ENCODE data around the gene ZFAND3.
"Not testable (repeated sequence)": the region's sequence is repeated elsewhere in the genome, so short reads cannot be mapped to it uniquely, and the experiment has no call there.

ZFAND3 gene

DNA sequence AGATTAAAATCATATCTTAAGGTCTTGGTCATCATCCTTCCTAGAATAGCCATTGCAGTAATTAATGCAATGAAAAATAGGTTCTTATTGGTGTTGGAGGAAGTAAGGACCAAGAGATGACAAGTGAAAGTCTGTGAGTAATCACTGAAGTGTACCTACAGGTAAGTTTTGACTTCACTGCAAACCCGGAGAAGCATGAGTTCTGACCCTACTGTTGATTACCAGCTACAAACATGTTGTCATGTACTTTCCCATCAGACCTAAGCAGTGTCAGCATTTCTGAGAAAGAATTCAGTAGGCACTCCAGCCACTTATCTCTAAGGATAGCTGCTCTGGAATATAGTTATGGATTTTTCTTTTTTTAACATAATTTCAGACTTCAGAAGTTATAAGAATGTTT is 280.9 kb downstream of the ZFAND3 start:
- no peak for DNase-seq

- DNase-seq = no peak
These were observed 284.4 kb downstream of the ZFAND3 start for GRCh38 chr6:38103921-38104320.

DNA sequence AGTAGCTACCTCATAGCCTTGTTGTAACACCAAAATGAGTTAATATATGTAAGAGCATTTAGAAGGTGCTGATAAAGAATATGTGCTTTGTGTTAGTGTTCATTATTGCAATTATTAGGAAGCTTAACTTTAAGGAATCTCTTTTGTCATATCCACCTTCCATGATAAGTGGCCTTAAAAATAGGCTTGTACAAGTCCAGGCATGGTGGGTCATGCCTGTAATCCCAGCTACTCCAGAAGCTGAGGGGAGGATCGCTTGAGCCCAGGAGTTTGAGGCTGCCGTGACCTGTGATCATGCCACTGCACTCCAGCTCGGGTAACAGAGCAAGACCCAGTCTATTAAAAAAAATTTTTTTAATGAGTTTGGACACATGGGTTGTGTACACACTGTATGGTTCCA is 285.5 kb downstream of the ZFAND3 start:
- DNase-seq = no peak

GRCh38 chr6:38107073-38107472 is 287.5 kb downstream of the ZFAND3 start:
- DNase-seq = no peak

- DNase-seq = no peak
These were observed 291.0 kb downstream of the ZFAND3 start for GRCh38 chr6:38110481-38110971.

- no peak for DNase-seq
These were observed 292.7 kb downstream of the ZFAND3 start for GRCh38 chr6:38112181-38112580.

DNA sequence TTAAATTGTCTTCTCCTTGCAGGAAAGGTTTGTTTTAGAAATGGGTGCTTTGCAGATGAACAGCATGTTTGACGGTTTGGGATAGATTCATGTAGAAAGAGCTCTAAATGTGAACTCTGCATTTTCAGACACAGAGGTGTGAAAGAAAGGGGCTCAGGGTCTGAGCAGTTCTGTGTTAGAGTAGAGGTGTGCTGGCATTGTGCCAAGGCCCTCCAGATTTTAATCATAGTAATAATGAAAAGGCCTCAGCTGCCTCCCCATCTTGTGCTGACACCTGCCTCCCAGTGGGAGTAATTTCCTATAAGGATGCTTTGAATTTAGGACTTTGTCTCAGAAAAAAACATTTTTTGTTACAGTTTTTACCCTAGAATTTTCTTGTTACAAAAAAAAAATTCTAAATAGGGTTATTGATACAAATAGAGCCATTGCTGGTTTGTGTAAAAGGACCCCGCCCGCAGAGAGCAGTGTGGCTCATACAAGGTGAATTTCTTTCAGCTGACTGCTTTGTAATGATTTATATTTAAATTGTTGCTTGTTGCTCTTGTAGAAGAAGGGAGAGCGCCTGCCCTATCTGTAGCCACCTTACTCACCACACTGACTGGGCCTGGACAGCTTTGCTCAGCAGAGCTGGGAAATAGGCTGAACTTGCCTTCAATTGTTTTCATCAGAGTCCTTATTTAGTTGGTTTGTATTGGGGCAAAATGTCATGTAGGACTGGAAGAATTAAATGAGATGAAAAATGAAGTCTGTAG is 294.5 kb downstream of the ZFAND3 start:
- no peak for DNase-seq

GRCh38 chr6:38114976-38115625 is 295.6 kb downstream of the ZFAND3 start:
- no peak for DNase-seq

DNA sequence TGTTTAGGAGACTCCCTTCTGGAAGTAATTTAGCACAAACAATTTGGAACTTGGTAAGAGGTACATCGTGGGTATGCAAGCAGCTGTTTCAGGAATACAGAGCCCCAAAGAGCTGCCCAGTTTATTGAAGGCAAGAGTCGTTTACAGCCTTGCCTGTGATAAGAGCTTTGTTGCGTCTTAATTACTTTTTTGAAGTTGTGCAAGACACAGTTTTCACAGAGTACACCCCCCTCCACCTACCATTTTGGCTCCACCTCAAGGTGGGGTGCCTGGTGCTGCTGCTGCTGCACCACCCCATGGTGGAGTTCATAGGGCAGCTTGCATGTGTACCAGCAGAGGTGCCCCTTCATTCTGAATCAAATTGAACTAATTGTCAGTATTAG is 296.1 kb downstream of the ZFAND3 start:
- DNase-seq = no peak

DNA sequence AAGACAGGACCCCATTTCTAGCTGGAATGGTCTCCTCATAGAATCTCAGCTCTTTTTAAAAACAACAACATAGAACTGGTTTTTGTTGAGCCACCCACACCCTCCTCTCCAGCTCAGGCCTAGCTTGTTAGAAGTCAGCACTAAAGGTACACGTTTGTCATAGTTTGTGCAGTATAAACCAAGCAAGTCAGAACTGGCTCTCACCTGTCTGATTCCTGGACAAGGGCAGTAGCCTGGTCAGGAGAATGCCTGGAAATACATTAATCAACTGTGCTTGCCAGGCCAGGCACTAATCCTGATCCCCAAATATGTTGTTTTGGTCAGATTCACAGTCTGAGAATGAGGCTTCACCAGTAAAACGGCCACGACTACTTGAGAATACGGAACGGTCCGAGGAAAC is 296.7 kb downstream of the ZFAND3 start:
- DNase-seq = no peak

GRCh38 chr6:38117281-38117680 is 297.8 kb downstream of the ZFAND3 start:
- DNase-seq = peak; percentile 46

DNA sequence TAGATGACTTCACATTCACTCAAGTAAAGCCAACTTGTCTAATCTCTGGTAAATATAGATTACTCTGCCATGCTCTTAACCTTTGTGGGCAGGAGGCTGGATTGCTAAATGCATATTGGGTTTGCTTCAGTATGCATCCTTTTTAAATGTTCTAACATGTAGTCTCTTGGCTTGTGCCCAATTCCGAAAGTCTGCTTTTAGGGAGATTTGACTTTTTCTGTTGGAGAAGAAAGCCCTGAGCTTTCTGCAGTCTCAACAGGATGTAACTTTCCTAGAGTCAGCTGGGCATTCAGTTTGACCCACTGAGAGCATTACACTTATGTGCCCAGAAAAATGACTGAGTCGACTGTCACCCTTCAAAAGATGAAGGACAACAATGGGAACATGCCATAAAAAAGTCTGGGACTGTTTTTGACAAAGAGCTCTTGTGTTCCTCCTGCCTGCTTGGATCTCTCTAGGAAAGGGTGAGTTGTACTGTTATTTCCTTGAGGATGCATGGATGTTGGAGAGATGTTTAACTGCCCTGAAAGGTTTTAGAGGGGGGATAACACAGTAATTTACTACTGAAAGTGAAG is 299.4 kb downstream of the ZFAND3 start:
- DNase-seq = no peak

GRCh38 chr6:38119516-38119915 is 300.0 kb downstream of the ZFAND3 start:
- no peak for DNase-seq

- DNase-seq = not testable (repeated sequence)
These were observed 304.8 kb downstream of the ZFAND3 start for GRCh38 chr6:38124224-38124926.

- DNase-seq = no peak
These were observed 307.8 kb downstream of the ZFAND3 start for GRCh38 chr6:38127284-38127683.

DNA sequence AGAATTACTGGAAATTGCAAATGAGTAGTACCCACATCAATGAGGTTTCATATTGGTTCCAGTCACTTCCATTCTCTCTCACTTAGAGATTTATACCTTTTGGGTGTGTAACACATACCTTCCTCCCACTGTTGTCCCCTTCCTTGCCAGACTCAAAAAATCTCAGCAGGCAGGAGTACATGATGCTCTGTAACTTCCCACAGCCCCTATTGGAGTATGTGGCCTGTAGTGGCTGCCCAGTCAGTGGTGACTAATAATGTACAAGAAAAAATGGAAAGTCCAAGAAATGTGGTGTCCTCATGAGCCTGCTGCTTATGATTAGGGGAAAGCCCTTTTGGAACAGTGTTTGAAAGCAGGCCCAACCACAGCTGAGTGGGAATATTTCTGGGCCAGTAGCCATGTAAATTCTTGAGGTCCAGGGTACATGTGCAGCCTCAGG is 312.0 kb downstream of the ZFAND3 start:
- DNase-seq = peak; percentile 97

DNA sequence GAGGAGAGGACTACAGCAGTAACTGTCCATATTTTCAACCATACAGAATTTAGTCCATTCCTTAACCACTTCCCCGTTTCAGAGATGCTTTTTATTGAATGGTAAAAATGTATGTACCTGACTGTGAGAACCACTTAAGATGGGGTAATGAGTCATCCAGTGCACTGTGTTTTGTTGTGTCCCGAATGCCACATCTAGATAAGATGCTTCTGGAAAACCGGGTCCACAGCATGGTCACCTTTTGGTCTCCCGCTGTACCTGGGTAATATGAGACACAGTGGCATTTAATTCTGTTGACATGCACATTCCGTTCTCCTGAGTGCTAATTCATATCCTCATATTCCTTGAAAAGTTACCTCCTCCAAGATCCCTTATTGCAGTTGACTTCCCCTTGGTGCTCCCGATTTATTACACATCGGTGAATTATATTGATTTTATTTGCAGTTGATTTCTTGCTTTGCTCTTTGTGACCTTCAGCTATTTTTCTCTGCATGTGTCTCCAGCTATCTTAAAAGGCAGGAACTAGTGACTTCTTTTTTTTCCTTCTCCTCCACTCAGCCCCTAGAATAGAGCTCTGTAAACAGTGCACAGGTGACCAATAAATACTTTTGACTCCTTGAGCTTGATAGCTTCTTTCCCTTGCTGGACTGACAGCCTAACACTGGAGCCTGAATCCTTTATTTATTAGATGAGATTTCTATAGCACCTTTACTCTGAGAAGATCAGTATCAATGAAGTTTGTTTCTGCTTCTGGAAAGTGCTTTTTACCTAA is 314.6 kb downstream of the ZFAND3 start:
- no peak for DNase-seq

DNA sequence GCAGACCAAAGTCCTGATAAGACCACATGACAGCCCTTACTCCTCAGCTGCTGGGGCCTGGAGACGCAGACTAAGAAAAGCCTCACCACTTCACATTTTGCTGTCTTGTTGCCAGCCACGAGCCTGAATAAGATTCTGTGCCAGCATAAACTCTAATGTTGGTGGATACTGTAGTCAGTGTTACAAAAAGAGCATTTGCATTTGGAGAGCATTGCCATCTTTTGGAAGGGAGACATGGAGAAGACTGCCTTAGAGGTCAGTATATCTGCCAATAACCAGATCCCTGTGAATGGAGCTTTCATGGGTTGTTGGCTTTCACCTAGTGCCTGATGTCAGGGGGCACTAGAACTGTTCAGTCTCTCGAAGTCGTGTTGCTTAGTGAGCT is 315.2 kb downstream of the ZFAND3 start:
- no peak for DNase-seq

DNA sequence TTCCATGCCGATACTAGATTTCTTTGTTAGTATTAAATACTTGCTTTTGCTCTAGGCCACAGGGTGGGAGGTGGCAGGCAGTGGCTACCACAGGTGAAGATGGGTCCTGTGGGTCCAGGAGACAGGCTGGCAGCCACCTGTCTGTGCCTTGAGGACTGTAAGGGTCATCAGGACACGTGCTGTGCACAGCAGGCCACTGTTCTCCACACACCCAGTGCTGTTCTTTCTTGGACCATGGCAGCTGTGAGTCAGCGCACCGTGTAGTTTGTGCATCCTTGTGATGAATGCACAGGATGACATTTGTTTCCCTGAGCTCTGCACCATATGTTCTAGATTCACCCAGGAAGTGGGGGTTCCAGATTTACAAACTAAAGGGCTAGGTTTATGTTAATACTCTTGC is 317.0 kb downstream of the ZFAND3 start:
- peak; percentile 20 for DNase-seq

DNA sequence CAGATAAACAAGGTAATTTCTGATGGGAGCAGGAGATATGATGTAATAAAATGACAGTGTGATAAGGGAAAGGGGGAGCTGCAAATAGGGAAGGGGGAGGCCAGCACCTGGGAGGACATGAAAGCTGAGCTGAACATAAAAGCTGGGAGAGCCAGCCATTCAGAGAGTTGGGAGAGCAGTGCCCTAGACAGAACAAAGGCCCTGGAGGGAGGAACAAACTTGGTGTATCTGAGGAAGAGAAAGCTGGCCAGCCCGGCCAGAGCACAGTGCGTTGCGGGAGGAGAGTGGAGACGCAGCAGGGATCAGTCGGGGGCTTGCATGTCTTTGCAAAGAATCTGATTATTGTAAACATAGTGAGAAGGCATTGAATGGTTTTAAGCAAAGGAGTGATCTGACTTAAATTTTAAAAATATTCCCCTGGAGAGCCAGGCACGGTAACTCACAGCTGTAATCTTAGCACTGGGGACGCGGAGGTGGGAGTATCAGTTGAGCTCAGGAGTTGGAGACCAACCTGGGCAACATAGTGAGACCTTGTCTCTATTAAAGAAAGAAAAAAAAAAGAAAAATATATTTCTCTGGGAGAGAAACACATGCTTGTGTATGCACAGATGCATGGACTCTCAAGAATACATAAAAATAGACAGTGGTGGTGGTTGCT is 318.2 kb downstream of the ZFAND3 start:
- no peak for DNase-seq

- DNase-seq = no peak
These were observed 318.8 kb downstream of the ZFAND3 start for GRCh38 chr6:38138374-38138773.

DNA sequence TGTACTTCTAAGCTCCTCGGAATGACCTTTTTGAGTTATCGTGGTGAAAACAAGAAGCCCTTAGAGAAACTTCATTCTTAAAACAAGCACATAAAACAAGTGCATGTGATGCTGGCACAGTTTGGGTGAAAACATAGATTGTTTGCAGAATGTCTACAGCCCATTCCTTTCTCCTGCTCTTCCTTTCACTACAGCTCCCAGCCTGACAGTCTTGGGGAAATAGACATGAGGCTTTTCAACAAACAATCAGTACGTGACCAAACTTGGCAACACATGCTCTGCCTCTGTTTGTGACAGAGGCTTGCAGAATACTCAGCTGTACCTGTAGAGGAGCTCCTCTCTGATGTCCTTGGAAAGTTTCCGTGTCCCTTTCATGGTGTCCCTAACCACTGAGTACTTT is 321.6 kb downstream of the ZFAND3 start:
- no peak for DNase-seq
